ENCODE data around the gene SOSTDC1.

The SOSTDC1 gene

GRCh38 chr7:16419859-16420258, 45.7 kb downstream of the SOSTDC1 start:
- no peak for TF ChIP-seq ZNF274 (IDR thresholded peaks at IDR 0.05; ENCODE audit: low read depth, low read length)
- H3K4me3 ChIP-seq (ENCODE audit: low read length): peak overlapping the region; percentile 10; the same call in 1 of the 2 replicates

- H3K4me3 ChIP-seq (ENCODE audit: low read length): no peak overlapping the region
- TF ChIP-seq ZNF274 (IDR thresholded peaks at IDR 0.05; ENCODE audit: low read depth, low read length): no peak
Observed at GRCh38 chr7:16419126-16419525, 46.4 kb downstream of the SOSTDC1 start.

- H3K4me3 ChIP-seq (ENCODE audit: low read length): no peak overlapping the region
- no peak for TF ChIP-seq ZNF274 (IDR thresholded peaks at IDR 0.05; ENCODE audit: low read depth, low read length)
Observed at GRCh38 chr7:16417906-16418305, 47.6 kb downstream of the SOSTDC1 start.

DNA sequence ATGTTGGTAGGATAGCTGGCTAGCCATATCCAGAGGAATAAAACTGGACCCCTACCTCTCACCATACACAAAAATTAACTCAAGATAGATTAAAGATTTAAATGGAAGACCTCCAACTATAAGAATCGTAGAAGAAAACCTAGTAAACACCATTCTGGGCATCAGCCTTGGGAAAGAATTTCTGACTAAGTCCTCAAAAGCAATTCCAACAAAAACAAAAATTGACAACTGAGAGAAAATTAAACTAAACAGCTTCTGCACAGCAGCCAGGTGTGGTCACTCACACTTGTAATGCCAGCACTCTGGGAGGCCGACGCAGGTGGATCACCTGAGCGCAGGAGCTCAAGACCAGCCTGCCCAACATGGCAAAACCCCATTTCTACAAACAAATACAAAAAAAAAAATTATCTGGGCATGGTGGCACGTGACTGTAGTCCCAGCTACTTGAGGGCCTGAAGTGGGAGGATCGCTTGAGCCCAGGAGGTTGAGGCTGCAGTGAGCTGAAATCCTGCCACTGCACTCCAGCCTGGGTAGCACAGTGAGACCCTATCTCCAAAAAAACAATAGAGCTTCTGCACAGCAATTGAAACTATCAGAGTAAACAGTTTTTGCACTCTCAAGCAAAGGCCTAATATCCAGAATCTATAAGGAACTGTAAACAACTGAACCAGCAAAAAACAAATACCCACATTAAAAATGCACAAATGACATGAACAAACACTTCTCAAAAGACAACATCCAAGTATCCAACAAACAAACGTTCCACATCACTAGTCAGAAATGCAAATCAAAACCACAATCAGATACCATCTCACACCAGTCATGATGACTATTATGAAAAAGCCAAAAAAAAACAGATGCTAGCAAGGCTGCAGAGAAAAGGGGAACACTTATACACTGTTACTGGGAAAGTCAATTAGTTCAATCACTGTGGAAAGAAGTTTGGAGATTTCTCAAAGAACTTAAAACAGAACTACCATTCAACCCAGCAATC, 49.0 kb downstream of the SOSTDC1 start:
- no peak for TF ChIP-seq ZNF274 (IDR thresholded peaks at IDR 0.05; ENCODE audit: low read depth, low read length)
- no peak overlapping the region for H3K4me3 ChIP-seq (ENCODE audit: low read length)

GRCh38 chr7:16412274-16413254, 53.0 kb downstream of the SOSTDC1 start:
- no peak overlapping the region for H3K4me3 ChIP-seq (ENCODE audit: low read length)
- no peak for TF ChIP-seq ZNF274 (IDR thresholded peaks at IDR 0.05; ENCODE audit: low read depth, low read length)

Data from GM08714 (cell line).